Epithelial cell of esophagus (primary cell): ENCODE data around the gene ADAMTS19.

Experiments
- DNase-seq: peaks from one replicate; pipeline ENCODE4 v3.0.0; 2010; ENCODE audit warnings: low read depth
- H3K4me3 ChIP-seq: 2 replicates; pipeline ENCODE4 v1.5.1; 2011; ENCODE audit warnings: mild to moderate bottlenecking, low read length, control low read depth
- TF ChIP-seq, protein P1 (sequence below): IDR thresholded peaks from 2 replicates; pipeline ENCODE4 v1.5.1; 2011; ENCODE audit warnings: low read depth, mild to moderate bottlenecking, low read length, control low read depth, inconsistent platforms; ENCODE audit not compliant: insufficient read depth; ENCODE audit errors: missing control alignments

The ADAMTS19 gene

DNA sequence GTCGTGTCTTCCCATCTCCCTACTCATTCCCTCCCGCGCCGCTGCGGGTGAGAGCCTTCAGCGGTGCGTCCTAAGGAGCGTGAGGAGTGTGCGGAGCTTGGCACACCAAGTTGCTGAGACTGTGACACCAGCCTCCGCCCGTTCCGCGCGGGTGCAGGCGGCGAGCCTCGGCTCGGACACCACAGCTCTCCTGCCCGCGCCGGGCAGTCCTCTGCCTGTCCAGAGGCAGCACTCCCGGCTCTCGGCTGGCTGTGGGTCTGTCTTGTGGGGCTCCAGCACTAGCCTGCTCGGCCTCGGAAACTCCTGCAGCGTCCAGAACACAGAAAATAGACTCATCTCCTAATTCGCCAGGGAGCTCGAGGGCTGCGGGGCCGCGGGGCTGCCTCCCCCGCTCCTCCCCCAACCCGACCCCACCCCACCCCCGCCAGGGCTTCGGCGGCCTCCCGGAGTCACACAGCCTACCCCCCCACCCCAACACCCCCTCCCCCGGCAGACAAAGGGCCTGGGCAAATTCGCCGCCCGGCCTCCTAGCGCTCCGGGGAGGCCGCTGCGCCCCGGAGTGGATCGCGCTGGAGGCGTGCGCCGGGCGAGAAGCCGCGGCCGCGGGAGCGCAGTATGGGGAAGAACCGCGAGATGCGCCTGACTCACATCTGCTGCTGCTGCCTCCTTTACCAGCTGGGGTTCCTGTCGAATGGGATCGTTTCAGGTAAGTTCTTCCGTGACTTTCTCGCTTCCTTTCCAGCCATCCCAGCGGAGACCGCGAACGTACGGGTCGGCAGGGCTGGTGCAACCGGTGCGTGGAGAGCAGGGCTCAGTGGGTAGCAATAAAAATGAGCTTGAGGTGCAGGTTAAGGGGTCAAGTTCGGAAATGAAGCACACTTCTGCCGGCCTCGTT, at the start of gene ADAMTS19:
ADAMTS19 (plus strand) TSS at position 522 of the 895 bp plus-strand sequence; CDS start at position 616, 94 bp downstream.
- TF ChIP-seq, protein P1, sequence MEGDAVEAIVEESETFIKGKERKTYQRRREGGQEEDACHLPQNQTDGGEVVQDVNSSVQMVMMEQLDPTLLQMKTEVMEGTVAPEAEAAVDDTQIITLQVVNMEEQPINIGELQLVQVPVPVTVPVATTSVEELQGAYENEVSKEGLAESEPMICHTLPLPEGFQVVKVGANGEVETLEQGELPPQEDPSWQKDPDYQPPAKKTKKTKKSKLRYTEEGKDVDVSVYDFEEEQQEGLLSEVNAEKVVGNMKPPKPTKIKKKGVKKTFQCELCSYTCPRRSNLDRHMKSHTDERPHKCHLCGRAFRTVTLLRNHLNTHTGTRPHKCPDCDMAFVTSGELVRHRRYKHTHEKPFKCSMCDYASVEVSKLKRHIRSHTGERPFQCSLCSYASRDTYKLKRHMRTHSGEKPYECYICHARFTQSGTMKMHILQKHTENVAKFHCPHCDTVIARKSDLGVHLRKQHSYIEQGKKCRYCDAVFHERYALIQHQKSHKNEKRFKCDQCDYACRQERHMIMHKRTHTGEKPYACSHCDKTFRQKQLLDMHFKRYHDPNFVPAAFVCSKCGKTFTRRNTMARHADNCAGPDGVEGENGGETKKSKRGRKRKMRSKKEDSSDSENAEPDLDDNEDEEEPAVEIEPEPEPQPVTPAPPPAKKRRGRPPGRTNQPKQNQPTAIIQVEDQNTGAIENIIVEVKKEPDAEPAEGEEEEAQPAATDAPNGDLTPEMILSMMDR = no peak
- peak within 1 kb of the TSS; percentile 62 for H3K4me3 ChIP-seq
- DNase-seq = peak; percentile 88

DNA sequence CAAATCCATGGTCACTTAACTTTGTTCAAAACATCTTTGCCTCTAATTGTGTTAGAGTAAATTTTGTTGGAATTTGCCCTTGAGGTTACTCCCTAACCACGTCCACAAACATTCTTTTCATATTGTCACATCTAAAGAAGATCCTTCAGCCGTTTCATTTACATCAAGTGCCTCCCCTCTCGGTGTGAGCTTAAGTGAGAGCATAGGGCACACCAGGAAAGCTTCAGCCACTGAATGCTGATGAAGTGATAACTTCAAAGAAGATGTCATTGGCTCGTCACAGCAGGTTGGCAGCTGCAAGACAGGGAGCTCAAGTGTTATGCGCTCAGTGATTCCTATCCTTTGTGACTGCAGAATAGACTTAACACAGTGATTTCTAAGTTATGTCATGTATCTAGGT, 49.6 kb upstream of the ADAMTS19 start:
- no peak for DNase-seq
- TF ChIP-seq, protein P1 = no peak
- no peak overlapping the region for H3K4me3 ChIP-seq

DNA sequence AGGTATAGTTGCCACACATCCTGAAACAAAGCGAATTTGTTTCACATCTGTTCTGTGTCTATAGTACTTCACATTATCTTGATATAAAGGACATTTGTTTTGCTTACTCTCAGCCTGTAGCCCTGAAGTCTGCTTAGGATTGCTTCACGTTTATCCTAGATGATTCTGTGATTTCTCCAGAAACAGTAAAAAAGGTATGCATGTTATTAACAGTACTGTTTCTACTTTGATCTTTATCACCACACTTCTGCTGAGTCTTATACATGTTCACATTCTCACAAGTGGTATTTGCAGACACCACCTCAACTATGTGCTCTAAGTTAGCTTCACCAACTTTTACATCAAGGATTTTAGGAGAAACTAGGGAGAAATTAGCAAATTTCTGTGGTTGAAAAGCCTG, 47.4 kb upstream of the ADAMTS19 start:
- no peak for DNase-seq
- no peak overlapping the region for H3K4me3 ChIP-seq
- TF ChIP-seq, protein P1 = no peak

- H3K4me3 ChIP-seq = no peak overlapping the region
- TF ChIP-seq, protein P1 = no peak
- no peak for DNase-seq
Measured at GRCh38 chr5:129413570-129413969, 46.5 kb upstream of the ADAMTS19 start.

DNA sequence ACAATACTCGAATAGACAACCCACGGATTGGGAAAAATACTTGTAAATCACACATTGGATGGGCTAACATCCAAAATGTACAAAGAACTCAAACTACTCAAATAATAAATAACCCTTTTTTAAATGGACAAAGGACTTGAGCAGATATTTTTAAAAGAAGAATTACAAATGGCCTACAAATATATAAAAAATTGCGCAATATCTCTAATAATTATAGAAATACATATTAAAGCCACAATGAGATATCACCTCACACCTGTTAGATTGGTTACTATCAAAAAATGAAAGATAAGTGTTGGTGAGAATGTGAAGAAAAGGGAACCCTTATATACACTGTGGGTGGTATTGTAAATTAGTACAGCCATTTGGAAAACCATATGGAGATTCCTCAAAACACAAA, 40.8 kb upstream of the ADAMTS19 start:
- TF ChIP-seq, protein P1 = no peak
- no peak for DNase-seq
- H3K4me3 ChIP-seq = no peak overlapping the region

DNA sequence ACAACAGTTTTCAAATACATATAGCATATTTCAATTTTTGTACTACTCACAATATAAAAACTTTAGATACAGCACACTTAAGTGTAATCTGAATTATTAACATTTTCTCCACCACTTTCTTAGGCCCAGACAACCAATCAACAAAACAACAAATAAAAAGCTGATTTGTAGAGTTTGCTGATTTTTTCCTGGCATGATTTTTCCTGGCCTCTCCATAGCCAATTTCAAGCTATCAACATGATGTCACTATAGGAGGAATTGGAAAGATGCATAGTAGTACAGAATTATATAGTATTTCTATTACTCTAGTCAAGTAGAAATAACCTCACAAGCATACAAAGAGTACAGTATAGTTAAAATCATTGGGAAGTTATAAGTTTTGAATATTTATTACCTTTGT, 35.1 kb upstream of the ADAMTS19 start:
- DNase-seq = no peak
- TF ChIP-seq, protein P1 = no peak
- no peak overlapping the region for H3K4me3 ChIP-seq
